ENCODE measurements around the gene MT1G. TPM values are rescaled to one million over a fixed set of nuclear protein-coding genes. Genes with fewer than 3 reads are reported as not detected.
"Not testable (repeated sequence)": the region's sequence is repeated elsewhere in the genome, so short reads cannot be mapped to it uniquely, and the experiment has no call there.

MT1G gene
- polyA plus RNA-seq, 12 donors = 0.43 to 744 (median 1.7) TPM; not detected in 2

GRCh38 chr16:56669005-56669839 is 1.4 kb upstream of the MT1G start, which contains the start of gene MT1H:
Gene MT1H (plus strand): TSS chr16:56669814. CDS start chr16:56669885, 71 bp downstream.
- DNase-seq = no peak

GRCh38 chr16:56665286-56666261 is 2.3 kb downstream of the MT1G start:
- DNase-seq = not testable (repeated sequence)

- no peak for DNase-seq
Observed at GRCh38 chr16:56664506-56664905, 3.4 kb downstream of the MT1G start.

- DNase-seq = no peak
Observed at GRCh38 chr16:56662357-56663354, 5.2 kb downstream of the MT1G start.

GRCh38 chr16:56658327-56658875 is 9.5 kb downstream of the MT1G start:
- DNase-seq = no peak

GRCh38 chr16:56657555-56658326 is 10.1 kb downstream of the MT1G start, which contains the start of gene MT1F:
Gene MT1F (plus strand): TSS chr16:56657959. CDS start chr16:56658059, 100 bp downstream.
- DNase-seq = no peak

GRCh38 chr16:56653218-56653617 is 14.6 kb downstream of the MT1G start:
- DNase-seq = no peak

GRCh38 chr16:56652600-56652999 is 15.3 kb downstream of the MT1G start:
- DNase-seq = no peak

GRCh38 chr16:56651586-56651985 is 16.3 kb downstream of the MT1G start, which contains the start of gene MT1B:
Gene MT1B (plus strand): TSS chr16:56651886. CDS start chr16:56651954, 68 bp downstream.
- DNase-seq = no peak

GRCh38 chr16:56649820-56650219 is 18.0 kb downstream of the MT1G start:
- DNase-seq = no peak

- no peak for DNase-seq
Observed at GRCh38 chr16:56649271-56649670, 18.6 kb downstream of the MT1G start.

- DNase-seq = no peak
Observed at GRCh38 chr16:56647641-56648431, 20.0 kb downstream of the MT1G start.

- DNase-seq = no peak
Observed at GRCh38 chr16:56645838-56646237, 22.0 kb downstream of the MT1G start.

- no peak for DNase-seq
Observed at GRCh38 chr16:56645311-56645710, 22.6 kb downstream of the MT1G start.

- DNase-seq = no peak
Observed at GRCh38 chr16:56643833-56644232, 24.0 kb downstream of the MT1G start.

- no peak for DNase-seq
Observed at GRCh38 chr16:56643080-56643778, 24.6 kb downstream of the MT1G start.

- no peak for DNase-seq
Observed at GRCh38 chr16:56641166-56641565, 26.7 kb downstream of the MT1G start.

- no peak for DNase-seq
Observed at GRCh38 chr16:56640076-56640475, 27.8 kb downstream of the MT1G start.

Data from muscle of arm (tissue), 12 donors.